Pulmonary artery endothelial cell (primary cell): ENCODE measurements around the gene TMEM244. TPM values are rescaled to one million over a fixed set of nuclear protein-coding genes. Genes with fewer than 3 reads are reported as not detected.
"Not testable (repeated sequence)": the region's sequence is repeated elsewhere in the genome, so short reads cannot be mapped to it uniquely, and the experiment has no call there.

Source experiments
- DNase-seq: peaks from one replicate; pipeline ENCODE4 v3.0.0-alpha.2; 2011; ENCODE audit warnings: low read depth, low spot score
- total RNA-seq: library from RNA; depleted of rRNA; stranded (reverse); fragments of >200 nt; gene quantifications from 2 replicates; pipeline ENCODE4 v1.2.3, GENCODE V29; 2014

Gene TMEM244, protein sequence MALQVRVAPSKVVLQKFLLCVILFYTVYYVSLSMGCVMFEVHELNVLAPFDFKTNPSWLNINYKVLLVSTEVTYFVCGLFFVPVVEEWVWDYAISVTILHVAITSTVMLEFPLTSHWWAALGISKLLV
- total RNA-seq = not detected in 2 replicates

DNA sequence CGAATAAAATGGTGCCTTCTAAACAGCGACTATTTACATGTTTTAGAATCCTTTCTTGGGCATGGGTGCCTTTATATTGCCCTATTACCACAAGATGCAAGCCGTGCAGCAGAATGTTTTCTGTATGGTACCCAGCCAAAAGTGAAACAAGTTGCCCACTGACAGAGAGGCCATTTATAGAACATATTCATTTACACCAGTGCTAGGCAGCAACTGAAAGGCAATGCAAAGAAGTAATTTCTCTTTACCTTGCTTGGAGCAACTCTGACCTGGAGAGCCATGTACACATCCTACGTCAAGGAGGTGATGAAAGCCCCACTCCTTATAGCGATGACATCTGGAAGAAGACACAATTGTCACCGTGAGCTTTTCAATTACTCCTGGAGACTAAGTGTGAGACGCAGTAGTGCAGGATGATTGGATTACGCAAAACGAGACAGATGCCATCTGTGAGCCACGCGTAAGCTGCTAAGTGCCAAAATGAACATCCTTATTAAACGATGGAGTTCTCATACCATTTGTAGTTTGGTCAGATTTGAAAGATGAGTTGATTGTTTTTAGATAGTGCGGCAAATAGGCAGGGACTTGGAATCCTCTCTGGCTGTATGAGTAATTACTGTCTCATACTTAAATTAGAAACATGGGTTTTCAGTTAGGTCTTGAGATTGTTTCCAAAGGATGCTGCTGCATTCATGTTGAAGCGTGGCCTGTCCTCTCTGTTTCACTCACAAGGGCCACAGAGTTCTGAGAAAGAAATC lies at the start of gene TMEM244:
Gene TMEM244, minus strand, starts transcription at position 408 of the 758 bp plus-strand sequence. Its CDS starts 127 bp downstream, at position 281.
- no peak for DNase-seq

DNA sequence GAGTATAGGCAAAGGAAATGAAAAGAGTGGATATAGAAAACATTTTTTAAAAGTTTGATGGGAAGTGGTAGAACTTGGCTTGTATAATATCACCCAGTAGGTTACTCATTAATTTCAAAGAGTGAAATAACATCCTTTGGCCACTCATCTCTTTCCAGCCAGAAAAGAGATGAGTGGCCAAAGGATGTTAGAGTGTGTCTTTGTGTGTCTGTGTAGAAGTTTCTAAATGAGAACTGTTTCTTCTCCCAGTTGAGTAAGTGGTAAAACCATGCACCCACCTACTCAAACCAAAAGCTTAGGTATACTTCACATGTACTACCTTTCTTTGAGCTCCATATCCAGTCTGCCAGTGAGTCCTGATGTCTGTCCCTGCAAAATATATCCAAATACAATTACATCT lies 47.7 kb upstream of the TMEM244 start:
- no peak for DNase-seq

DNA sequence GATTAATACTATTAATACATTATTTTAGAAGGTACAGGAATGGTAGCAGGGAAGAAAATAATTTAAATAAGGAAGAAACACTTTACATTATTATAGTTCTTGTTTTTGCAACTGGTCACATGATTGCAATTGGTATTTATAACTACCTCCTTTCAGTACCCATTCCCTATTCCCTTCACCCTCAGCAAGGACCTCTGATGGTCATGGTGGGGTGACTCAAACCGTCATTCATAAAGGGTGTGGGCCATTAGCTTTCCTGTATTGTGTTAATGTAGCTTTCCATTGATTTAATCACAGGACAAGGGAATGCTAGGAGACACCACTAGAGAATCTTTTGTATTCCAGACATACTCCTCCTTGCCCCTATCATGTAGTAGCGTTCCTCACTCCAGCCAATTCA lies 47.2 kb upstream of the TMEM244 start:
- no peak for DNase-seq

DNA sequence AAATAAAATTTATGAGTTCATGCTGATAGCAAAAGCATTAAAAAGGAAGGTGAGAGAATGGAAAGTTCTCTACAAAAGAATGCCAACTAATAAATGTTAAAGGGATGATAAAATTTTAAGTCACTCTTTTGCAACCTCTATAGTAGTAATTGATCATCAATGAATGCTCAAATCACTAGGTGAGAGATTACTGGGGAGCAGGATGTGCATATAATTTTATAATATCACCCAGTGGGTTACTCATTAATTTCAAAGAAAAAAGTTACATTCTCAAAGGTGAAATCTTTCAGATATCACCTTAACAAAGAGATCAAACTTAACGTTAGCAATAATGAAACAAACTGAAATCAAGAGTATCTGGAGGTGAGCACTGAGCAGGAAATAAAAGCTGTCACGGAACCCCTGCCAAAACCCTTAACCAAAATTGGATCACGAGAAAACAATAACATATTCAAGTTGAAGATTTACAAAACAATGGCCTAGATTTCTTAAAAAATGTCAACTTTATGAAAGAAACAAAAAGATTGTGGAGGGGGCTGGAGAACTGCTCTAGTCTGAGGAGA lies 45.5 kb upstream of the TMEM244 start:
- DNase-seq = no peak

DNA sequence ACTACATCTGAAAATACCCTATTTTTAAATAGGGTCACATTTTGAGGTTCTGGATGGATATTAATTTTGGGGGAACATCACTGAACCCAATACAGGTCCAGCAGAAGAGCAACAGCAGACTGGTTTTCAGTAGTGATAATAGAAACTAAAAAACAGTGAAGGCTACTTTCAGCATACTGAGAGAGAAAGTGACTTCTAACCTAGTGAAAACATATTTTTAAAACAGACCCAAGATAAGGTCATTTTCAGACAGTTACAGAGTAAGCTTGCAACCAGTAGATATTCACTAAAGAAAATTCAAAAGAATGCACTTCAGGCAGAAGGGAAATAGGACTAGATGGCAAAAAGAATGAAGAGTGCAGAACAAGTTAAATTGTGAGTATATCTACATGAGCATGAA lies 42.0 kb upstream of the TMEM244 start:
- no peak for DNase-seq

DNA sequence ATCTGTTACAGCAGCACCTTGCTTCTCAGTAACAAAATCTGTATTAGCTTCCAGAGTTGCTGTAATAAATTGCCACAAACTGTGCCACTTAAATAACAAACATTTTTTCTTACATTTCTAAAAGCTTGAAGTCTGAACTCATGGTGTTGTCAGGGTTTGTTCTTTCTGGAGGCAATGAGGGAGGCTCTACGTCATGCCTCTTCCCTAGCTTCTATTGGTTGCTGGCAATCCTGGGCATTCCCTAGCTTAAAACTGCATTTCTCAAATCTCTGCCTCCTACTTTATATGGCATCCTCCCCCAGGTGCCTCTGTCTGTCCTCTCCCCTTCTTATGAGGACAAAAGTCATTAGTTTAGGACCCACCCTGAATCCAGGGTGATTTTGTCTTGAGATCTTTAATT lies 41.6 kb upstream of the TMEM244 start:
- no peak for DNase-seq

DNA sequence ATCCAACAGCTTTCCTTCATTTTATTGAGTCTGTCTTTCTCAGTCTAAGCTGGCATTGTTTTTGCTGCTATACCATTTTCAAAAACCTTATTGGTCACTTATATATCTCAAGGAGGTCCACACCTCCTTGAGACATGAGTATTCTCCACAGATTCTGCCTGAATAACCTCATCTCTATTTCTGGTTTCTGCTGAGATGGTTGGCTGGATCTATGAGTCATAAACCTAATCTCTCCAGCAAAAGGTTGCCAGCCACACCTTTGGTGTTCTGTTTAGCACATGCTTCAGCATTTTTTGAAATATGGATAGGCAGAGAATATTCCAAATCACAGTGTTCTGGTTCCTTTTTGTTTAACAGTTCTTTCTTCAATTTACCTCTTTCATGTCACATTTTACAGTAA lies 40.8 kb upstream of the TMEM244 start:
- DNase-seq = no peak

DNA sequence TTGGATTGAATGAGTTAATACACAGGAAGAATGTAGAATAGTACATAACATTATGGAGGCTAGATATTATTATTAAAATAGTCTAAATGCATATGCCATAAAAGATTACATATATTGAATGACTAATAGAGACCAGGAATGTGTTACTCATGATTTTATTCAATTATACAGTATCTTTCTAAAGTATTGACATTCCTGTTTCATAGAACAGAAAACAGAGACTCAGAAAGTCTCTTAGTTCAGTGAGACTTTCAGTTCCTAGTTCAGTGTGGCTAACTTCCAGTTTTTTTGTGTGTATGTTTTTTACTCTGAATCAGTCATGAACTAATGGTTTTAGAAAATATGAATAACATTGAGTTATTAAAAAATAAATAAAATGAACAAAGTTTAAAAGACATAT lies 34.6 kb upstream of the TMEM244 start:
- no peak for DNase-seq

DNA sequence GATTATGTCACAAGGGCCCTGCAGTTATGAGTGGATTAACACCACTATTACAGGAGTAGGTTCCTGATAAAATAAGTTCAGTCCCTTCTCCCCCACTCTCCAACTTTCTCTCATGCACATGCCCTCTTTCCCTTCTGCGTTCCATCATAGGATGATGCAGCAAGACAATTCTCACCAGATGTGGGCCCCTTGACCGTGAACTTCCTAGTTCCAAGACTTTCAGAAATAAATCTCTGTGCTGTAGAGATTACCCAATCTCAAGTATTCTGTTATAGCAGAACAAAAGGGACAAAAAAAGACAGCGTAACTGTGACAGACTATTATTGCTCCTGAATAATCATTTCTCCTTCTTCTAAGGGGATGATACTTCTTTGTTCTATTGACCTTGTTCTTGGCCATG lies 33.8 kb upstream of the TMEM244 start:
- no peak for DNase-seq

DNA sequence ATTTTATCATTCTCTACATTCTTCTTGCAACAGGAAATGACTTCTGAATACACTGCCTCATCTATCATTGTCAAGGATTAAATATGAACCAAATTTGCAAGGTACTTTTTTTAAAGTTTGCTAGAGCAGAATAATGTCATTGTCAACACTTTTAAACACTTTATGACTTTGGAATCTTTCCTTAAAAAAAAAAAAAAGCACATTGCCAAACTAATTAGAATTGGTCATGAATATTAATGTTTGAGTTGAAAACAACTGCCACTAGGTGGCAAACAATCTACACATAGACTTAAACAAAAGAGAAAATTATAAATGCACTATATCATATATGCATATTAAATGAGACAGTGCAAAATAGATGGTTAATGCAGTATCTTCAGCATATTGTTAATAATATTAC lies 32.5 kb upstream of the TMEM244 start:
- no peak for DNase-seq

DNA sequence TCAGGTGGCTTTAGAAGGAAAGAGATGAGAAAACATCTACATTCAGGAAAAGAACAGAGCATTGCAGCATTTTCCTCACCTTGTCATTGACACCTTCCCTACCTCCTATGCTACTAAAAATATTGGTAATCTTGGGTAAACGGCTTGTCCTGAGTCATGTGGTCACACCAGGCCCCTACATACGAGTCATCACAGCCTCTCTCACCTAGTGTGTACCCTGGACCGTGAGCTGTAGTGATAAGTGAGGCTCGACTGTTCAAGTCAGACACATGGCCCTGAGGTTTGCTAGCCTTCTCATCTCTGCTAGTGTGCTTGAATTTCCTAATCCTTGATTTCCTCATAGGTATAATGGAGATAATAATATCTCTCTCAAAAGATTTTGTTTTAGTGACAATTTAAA lies 29.6 kb upstream of the TMEM244 start:
- no peak for DNase-seq

DNA sequence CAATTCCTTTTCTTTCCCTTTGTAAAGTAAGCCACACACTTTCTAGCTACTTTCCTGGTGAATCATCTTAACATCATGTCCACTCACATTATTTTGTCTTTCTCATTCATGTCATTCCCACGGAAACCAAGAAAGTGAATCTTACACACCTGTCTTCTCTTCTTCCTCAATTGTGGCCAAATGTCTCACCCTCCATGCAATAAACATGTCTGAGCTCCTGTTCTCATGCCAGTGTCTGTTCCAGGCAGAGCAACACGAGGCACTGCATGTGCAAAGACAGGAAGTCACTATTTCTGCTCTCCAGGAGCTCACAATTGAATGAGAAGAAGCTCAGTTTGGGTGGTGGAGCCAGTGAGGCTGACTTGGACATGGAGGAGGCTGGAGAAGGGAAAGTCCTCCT lies 29.0 kb upstream of the TMEM244 start:
- no peak for DNase-seq

DNA sequence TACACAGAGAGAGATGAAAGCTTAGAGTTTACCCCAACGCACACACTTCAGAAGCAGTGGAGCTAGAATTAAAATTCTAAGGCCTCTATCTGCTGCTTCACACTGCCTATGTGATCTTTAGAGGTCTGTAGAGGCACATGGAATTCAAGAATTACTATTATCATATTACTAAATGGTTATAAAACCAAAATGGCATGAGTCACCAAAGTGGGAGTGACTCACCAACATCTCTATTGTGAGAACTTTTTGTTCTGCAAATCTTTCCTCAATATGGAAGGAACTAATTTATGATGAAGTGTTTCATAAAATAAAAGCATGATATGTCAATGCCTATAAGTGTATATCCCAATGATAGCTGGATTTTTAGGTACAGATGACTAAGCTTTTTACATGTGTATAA lies 28.5 kb upstream of the TMEM244 start:
- peak; percentile 24 for DNase-seq

DNA sequence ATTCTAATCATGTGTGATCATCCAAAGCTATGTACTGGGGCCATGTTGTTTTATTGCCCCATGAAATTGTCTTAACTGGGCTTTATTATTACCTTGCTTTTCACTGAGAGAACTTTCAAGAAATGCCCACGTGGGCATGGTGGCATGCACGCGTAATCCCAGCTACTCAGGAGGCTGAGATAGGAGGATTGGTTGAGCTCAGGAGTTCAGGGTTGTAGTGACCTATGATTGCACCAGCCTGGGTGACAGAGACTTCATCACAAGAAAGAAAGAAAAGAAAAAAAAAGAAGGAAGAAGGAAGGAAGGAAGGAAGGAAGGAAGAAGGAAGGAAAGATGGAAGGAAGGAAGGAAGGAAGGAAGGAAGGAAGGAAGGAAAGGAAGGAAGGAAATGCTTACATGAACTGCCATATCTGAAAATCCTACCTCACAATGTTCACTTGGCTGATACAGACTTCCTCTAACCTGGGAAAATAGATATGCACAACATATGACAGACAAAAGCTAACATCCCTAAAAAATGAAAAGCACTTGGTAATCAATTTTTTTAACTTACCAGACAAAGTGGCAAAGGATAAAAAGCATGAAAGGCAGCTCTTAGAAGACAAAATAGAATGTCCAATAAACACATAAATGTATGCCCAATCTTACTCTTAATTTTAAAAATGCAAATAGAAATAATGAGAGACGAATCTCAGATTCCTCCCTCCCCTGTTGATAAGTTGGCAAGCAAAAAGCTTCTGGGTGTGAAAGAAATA lies 25.5 kb upstream of the TMEM244 start:
- DNase-seq = no peak

DNA sequence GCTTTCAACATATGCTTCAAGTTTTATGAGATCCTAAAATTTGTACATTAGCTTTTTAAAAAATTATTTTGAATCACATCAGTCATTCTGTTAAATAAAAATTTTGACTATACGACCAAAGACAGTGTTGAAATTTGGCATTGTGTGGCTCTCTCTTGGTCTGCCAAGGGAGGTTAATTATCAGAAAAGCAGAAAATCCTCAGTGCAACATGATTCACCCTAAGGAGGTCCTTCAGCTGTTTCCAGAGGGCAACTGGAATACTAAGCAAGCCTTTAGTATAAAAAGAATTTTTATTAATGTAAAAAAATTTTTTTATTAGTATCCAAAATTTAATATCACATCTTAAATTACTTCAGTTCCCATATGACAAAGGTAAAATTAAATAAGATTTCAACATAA lies 23.1 kb upstream of the TMEM244 start:
- DNase-seq = no peak

DNA sequence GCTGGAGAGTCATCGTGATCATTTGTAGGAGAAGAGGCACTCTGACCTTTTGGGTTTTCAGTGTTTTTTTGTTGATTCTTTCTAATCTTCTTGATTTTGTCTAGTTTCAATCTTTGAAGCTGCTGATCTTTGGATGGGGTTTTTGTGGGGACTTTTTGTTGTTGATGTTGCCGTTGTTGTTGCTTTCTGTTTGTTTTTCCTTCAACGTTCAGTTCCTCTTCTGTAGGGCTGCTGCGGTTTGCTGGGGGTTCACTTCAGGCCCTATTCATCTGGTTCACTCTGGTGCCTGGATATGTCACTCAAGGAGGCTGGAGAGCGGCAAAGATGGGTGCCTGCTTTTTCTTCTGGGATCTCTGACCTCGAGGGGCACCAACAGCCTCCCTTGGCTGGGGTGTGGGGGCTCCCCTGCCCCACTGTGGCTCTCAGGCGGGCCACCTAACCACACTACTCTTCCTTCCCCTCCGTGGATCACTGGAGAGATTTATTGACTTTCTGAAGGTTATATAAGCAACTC lies 21.5 kb upstream of the TMEM244 start:
- DNase-seq = no peak

DNA sequence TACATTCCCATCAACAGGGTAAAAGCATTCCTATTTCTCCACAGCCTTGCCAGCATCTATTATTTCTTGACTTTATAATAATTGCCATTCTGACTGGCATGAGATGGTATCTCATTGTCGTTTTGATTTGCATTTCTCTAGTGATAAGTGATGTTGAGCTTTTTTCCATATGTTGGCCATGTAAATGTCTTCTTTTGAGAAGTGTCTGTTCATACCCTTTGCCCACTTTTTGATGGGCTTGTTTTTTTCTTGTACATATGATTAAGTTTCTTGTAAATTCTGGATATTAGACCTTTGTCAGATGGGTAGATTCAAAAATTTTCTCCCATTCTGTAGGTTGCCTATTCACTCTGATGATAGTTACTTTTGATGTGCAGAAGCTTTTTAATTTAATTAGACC lies 16.8 kb upstream of the TMEM244 start:
- not testable (repeated sequence) for DNase-seq

DNA sequence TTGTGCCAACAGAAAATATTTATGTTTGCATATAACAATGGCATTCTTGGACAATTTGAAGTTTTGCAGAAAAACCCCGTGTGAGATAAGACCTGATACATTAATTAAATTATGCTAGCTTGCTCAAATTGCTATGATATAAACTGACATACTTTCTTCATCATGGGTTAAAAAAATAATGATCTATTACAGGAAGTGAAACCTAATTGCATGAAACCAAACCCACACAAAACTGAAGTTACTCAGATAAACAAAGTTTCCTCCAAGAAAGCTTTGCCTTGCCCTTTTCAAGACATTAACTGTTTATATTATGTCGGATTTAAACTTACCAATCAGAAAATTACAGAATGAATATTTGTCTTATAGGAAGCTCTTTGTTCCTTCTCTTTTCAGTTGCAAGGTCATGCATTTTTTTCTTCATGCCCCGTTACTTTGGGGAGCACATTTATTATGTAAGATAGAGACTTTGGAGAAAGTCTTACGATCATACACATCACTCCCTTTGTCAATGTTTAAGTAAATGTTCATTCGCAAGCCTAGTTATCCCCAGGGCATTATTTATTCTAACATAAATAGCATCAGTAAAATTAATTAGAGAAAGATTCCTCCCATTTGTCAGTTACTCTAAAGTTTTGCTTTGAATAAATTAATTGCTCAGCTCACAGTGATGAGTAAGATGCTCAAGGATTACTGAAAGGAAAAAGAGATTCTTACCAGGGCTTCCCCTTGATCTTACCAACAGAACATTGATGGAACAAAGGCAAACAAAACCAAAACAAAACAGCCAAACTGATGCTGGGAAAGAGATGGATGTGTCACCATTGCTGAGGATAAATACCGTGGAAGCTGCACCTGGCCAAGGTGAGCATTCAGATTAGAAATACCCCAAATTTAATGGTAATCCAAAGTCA lies 14.8 kb upstream of the TMEM244 start:
- no peak for DNase-seq

DNA sequence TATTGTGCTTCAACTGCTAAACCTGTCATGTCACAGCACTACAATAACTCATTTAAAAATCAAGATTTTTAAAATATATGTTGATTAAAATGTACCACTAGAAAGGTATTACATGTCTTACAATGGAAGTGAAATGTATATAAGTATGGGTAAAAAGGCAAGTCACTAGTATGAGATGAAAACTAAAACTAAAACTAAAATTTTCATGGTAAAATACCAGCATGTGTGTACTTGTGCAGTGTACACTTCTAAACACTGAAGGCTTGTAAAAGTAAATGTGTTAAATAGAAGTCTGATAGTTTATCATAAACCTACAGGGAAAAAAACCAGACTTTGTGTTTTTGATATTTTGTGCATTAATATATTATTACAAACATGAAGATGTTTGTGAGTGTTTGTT lies 13.7 kb upstream of the TMEM244 start:
- DNase-seq = no peak

DNA sequence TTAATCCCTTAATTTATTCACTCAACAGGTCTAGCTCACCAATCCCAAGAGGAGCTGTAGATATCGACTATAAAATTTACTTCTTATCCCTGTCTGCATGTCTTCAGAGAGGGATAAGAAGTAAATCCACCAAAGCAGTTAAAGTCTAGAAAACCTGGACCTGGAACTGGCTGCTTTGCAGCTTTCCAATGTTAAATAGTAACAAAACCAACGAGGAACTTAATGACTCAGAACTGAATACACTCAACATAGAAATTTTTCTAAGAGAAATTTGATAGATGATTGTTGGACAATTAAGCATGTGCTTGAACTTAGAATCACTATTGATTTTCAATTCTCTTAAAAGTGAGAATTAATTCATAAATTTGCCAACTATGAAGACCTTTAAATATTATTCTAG lies 11.5 kb upstream of the TMEM244 start:
- no peak for DNase-seq

DNA sequence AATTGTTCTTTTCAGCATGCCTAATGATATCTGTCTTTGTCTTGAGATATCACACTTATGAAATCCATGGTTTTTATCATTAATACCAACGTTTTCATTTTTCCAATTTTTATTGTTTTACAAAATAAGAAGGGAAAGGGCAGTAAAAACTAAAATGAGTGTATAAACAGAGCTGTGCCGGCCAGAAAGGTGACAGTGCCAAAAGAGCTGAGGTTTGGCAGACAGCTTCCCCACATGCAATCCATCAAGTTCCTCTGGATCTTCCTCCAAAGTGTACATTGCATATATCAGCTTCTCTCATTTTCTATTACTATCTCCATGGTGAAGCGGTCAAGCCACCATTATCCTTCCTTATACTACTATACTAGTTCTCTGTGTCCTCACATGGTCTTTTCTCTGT lies 10.1 kb upstream of the TMEM244 start:
- no peak for DNase-seq
